ENCODE data around the gene LPIN1.

The LPIN1 gene

GRCh38 chr2:11712866-11713265 lies 33.6 kb upstream of the LPIN1 start:
- Mint-ChIP-seq H3K4me1 (peaks cover 37% of the 10 kb centered on the region), H3K4me3 (no peak overlapping the region), H3K27ac (no peak overlapping the region), H3K9me3 (no peaks in the 10 kb centered on the region), H3K36me3 (ENCODE audit: low read depth) (no peaks in the 10 kb centered on the region), H3K27me3 (ENCODE audit: low read depth) (no peaks in the 10 kb centered on the region)
- TF ChIP-seq, protein P1, sequence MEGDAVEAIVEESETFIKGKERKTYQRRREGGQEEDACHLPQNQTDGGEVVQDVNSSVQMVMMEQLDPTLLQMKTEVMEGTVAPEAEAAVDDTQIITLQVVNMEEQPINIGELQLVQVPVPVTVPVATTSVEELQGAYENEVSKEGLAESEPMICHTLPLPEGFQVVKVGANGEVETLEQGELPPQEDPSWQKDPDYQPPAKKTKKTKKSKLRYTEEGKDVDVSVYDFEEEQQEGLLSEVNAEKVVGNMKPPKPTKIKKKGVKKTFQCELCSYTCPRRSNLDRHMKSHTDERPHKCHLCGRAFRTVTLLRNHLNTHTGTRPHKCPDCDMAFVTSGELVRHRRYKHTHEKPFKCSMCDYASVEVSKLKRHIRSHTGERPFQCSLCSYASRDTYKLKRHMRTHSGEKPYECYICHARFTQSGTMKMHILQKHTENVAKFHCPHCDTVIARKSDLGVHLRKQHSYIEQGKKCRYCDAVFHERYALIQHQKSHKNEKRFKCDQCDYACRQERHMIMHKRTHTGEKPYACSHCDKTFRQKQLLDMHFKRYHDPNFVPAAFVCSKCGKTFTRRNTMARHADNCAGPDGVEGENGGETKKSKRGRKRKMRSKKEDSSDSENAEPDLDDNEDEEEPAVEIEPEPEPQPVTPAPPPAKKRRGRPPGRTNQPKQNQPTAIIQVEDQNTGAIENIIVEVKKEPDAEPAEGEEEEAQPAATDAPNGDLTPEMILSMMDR (IDR thresholded peaks at IDR 0.05; ENCODE audit: unreplicated experiment in 3 of 3): no peak

GRCh38 chr2:11713815-11714214 lies 32.6 kb upstream of the LPIN1 start:
- Mint-ChIP-seq H3K36me3 (ENCODE audit: low read depth) (no peaks in the 10 kb centered on the region), H3K9me3 (no peaks in the 10 kb centered on the region), H3K4me1 (peaks cover 37% of the 10 kb centered on the region), H3K27ac (peak overlapping the region in 2 of 3 experiments; percentile 18 to 56), H3K27me3 (ENCODE audit: low read depth) (no peaks in the 10 kb centered on the region), H3K4me3 (no peak overlapping the region)
- TF ChIP-seq, protein P1 (IDR thresholded peaks at IDR 0.05; ENCODE audit: unreplicated experiment in 3 of 3): no peak

DNA sequence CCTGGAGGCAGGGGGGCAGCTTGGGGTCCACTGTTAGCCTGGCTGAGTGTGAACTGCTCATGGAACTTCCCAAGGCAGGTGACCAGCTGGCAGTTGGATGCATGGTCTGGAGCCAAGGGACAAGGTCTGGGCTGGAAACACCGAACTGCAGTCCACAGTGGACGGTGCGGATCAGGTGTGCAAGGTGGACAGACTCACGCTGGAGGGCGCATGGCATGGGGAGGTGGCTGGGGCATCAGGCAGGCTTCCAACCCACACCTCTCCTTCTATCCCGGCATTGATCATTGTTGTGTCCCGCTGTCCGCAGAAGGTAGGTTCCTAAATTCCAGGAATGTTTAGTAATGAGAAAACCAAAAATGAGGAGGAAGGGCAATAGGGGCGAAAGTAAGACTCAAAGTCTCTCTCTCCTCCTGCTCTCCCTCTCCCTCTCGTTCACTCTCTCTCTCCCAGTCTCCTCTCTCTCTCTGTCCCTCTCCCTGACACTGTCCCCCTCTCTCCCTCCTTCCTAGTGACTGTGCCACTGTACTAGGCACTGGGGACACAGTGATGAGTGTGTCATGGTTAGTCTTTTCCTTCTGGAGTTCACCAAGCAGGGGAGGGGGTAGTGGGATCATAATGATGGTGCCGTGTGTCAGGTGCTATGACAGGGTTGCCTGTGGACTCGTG lies 30.3 kb upstream of the LPIN1 start:
- Mint-ChIP-seq H3K9me3 (no peaks in the 10 kb centered on the region), H3K27ac (peak overlapping the region in 2 of 3 experiments; percentile 54 to 55), H3K4me3 (no peak overlapping the region), H3K4me1 (peaks cover 21% of the 10 kb centered on the region), H3K27me3 (ENCODE audit: low read depth) (peaks cover 13% of the 10 kb centered on the region), H3K36me3 (ENCODE audit: low read depth) (no peaks in the 10 kb centered on the region)
- TF ChIP-seq, protein P1 (IDR thresholded peaks at IDR 0.05; ENCODE audit: unreplicated experiment in 3 of 3): no peak

DNA sequence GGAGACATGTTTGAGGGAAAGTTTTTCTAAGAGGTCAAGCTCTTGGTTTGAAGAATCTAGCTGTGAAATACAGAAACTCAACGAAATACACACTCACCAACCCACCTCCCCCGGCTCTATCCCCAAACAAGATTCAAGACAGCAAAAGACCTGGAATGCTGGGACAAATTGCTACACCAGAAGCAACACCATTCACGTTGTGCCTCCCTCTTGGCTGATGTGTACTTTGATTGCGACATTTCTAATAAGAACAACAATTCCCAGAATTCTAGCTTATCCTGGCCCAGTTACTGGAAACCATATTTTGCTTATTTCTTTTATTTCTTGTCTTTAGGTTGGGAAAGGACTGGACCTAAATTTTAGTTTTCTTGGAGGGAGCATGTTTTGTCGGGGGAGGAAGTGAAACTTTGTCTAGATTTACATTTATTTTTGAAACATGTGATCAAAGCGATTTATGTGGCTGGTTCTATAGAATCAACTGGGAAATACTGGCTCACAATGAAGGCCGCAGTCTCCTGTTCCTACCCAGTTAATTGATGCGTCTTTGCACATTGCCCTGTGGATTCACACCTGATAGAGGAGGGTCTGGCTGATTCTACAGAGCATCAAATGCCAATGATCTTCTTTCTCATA lies 29.6 kb upstream of the LPIN1 start:
- H3K9me3 Mint-ChIP-seq: no peaks in the 10 kb centered on the region
- H3K27me3 Mint-ChIP-seq (ENCODE audit: low read depth): peaks cover 16% of the 10 kb centered on the region
- H3K4me1 Mint-ChIP-seq: peaks cover 14% of the 10 kb centered on the region
- H3K27ac Mint-ChIP-seq: peak overlapping the region in 2 of 3 experiments; percentile 54 to 55
- H3K36me3 Mint-ChIP-seq (ENCODE audit: low read depth): no peaks in the 10 kb centered on the region
- TF ChIP-seq, protein P1 (IDR thresholded peaks at IDR 0.05; ENCODE audit: unreplicated experiment in 3 of 3): no peak
- no peak overlapping the region for H3K4me3 Mint-ChIP-seq

DNA sequence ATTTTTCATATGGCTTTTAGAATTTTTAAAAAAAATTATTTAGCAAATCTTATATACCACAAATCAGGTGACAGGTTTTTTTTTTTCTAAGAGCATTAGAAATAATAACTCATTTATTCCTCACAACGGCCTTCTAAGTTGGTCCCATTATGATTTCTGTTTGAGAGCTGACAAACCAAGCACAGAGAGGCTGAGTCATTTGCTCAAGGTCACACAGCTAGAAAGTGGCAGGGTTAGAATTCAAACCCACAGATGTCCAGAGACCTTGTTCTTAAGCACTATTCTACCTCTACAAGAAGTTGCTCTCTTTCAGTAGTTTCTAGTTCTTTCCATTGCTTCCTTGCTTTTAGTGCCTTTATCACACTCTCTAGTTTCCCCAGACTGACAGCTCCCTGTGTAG lies 28.8 kb upstream of the LPIN1 start:
- H3K4me3 Mint-ChIP-seq: no peak overlapping the region
- TF ChIP-seq, protein P1 (IDR thresholded peaks at IDR 0.05; ENCODE audit: unreplicated experiment in 3 of 3): no peak
- peaks cover 16% of the 10 kb centered on the region for H3K27me3 Mint-ChIP-seq (ENCODE audit: low read depth)
- no peaks in the 10 kb centered on the region for H3K9me3 Mint-ChIP-seq
- no peak overlapping the region for H3K27ac Mint-ChIP-seq
- peaks cover 9% of the 10 kb centered on the region for H3K4me1 Mint-ChIP-seq
- no peaks in the 10 kb centered on the region for H3K36me3 Mint-ChIP-seq (ENCODE audit: low read depth)

- Mint-ChIP-seq H3K27me3 (ENCODE audit: low read depth) (peaks cover 16% of the 10 kb centered on the region), H3K4me3 (no peak overlapping the region), H3K36me3 (ENCODE audit: low read depth) (no peaks in the 10 kb centered on the region), H3K27ac (no peak overlapping the region), H3K9me3 (no peaks in the 10 kb centered on the region), H3K4me1 (peaks cover 9% of the 10 kb centered on the region)
- TF ChIP-seq, protein P1 (IDR thresholded peaks at IDR 0.05; ENCODE audit: unreplicated experiment in 3 of 3): no peak
These were observed 27.8 kb upstream of the LPIN1 start for GRCh38 chr2:11718606-11719005.
